Muscle layer of colon (tissue), 2 donors: ENCODE data around the gene RIC3.
"Not testable (repeated sequence)": the region's sequence is repeated elsewhere in the genome, so short reads cannot be mapped to it uniquely, and the experiment has no call there.

Source experiments
- H3K27ac ChIP-seq: one replicate; pipeline ENCODE4 v1.7.0; 2013; ENCODE audit warnings: low read depth, mild to moderate bottlenecking, low read length, moderate library complexity
- H3K27me3 ChIP-seq, 2 donors: one replicate each; pipeline ENCODE4 v1.7.0; 2013; ENCODE audit warnings: low read length in 2 of 2, mild to moderate bottlenecking in 2 of 2; ENCODE audit not compliant: insufficient read depth in 2 of 2, control insufficient read depth in 1 of 2
- H3K36me3 ChIP-seq: one replicate; pipeline ENCODE4 v1.7.0; 2013; ENCODE audit warnings: mild to moderate bottlenecking, low read length; ENCODE audit not compliant: insufficient read depth
- H3K4me1 ChIP-seq: one replicate; pipeline ENCODE4 v1.7.0; 2013; ENCODE audit warnings: mild to moderate bottlenecking, low read length; ENCODE audit not compliant: insufficient read depth
- H3K4me3 ChIP-seq, 2 donors: one replicate each; pipeline ENCODE4 v1.7.0; 2013; ENCODE audit warnings: low read length in 2 of 2, low read depth in 1 of 2, mild to moderate bottlenecking in 1 of 2, moderate library complexity in 1 of 2
- H3K9ac ChIP-seq: one replicate; pipeline ENCODE4 v1.7.0; 2013; ENCODE audit warnings: low read length
- H3K9me3 ChIP-seq: one replicate; pipeline ENCODE4 v1.7.0; 2013; ENCODE audit warnings: mild to moderate bottlenecking, low read length
- donor health status: abdominal sarcoma.
- donor health status: Adenocarcinoma of cecum.

The RIC3 gene

DNA sequence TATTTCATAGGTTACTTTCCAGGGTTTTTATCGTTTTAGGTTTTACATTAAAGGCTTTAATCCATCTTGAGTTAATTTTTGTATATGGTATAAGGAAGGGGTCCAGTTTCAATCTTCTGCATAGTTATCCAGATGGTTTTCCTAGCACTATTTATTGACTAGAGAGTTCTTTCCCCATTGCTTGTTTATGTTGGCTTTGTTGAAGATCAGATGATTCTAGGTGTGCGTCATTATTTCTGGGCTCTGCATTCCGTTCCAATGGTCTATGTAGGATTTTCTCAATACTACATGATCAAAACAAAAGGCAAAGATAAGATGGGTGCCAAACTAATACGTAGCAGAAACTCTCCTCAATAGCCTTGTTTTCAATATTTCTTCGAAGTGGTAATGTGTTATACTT lies 14.3 kb upstream of the RIC3 start:
- H3K4me3 ChIP-seq, result no peak overlapping the region
- H3K4me1 ChIP-seq, result no peaks in the 10 kb centered on the region
- H3K27me3 ChIP-seq, result no peaks in the 10 kb centered on the region
- no peaks in the 10 kb centered on the region for H3K9me3 ChIP-seq
- H3K9ac ChIP-seq, result no peak overlapping the region
- H3K27ac ChIP-seq, result no peak overlapping the region
- no peaks in the 10 kb centered on the region for H3K36me3 ChIP-seq

DNA sequence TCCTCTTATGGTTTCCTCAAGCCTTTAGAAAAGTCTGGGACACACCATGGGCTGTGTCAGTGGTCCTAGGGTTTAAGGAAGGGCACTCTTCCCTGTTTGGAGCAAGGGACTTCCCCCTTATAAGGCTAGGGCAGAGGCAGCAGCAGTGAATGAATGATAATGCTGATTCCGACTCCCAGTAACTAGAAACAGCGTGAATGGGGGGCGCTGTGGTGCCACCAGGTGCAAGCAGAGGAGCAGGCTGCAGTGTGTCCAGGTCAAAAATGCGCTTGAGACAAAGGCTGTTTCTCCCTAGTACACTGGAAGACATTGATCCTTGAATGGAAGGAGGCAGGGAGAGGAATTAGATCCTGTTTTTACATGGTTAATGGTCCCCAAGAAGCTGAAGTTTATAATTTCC lies 11.6 kb upstream of the RIC3 start:
- H3K36me3 ChIP-seq, result no peaks in the 10 kb centered on the region
- H3K4me1 ChIP-seq, result no peaks in the 10 kb centered on the region
- H3K4me3 ChIP-seq, result no peak overlapping the region
- no peak overlapping the region for H3K9ac ChIP-seq
- H3K27ac ChIP-seq, result no peak overlapping the region
- no peaks in the 10 kb centered on the region for H3K27me3 ChIP-seq
- H3K9me3 ChIP-seq, result no peaks in the 10 kb centered on the region

DNA sequence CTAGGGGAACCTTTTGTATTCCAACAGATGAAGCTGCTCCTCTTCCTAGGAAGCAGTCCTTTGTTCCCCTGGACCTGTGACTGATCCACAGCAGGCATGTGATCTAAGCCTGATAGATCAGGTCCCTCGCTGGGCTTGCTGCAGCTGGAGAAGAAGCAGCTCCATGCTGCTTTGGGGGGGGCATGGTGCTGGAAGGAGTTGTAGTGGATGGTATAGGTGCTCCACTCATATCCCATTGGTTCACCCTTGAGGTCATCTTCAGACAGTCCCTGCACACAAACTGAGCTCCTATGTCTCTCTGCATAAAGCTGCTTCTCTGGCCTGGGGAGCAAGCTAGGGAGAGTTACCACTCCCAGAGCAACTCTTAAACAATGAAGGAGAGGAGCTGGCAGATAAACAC lies 9.5 kb upstream of the RIC3 start:
- H3K27me3 ChIP-seq, result no peaks in the 10 kb centered on the region
- no peaks in the 10 kb centered on the region for H3K4me1 ChIP-seq
- H3K9ac ChIP-seq, result no peak overlapping the region
- H3K9me3 ChIP-seq, result no peaks in the 10 kb centered on the region
- H3K27ac ChIP-seq, result no peak overlapping the region
- no peaks in the 10 kb centered on the region for H3K36me3 ChIP-seq
- H3K4me3 ChIP-seq, result no peak overlapping the region

DNA sequence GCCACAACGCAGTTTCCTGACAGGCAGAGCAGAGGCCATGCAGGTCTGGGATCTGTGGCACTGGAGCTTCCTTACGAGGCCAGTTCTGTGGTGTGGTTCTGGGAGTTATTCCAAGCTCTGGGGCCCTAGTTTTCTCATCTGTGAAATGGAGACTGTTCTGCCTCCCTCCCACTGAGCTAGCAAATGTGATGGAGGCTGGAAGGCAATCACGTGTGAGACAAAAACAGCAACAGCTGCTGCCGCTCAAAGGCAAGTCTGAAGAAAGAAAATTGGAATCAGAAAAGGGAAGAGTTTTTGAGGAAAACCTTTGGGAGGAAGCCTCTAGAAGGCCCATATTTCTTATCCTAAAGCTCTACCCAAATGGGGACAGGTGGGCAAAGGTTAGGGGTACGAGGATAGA lies 8.3 kb upstream of the RIC3 start:
- no peak overlapping the region for H3K9ac ChIP-seq
- H3K9me3 ChIP-seq, result no peaks in the 10 kb centered on the region
- H3K4me1 ChIP-seq, result no peaks in the 10 kb centered on the region
- H3K27ac ChIP-seq, result no peak overlapping the region
- no peak overlapping the region for H3K4me3 ChIP-seq
- H3K27me3 ChIP-seq, result no peaks in the 10 kb centered on the region
- no peaks in the 10 kb centered on the region for H3K36me3 ChIP-seq

DNA sequence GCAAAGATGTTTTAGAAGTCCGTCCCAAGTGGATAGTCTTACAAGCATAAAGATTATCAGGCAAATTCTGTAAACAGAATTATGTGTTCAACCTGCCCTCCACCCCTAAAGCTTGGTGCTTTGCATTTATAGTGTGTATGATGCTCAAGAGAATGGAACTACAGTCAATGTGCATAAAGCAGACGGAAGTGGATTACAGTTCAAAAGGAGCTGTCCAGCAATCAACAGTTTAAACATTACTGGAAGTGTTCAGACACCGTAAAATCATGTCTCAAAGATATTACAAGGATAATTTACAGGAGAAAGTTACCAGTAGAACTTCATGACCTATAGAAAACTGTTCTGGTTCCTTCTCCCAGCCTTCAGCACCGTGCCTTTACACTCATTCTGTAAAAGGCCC lies 1.0 kb downstream of the RIC3 start:
- no peaks in the 10 kb centered on the region for H3K9me3 ChIP-seq
- no peaks in the 10 kb centered on the region for H3K27me3 ChIP-seq
- no peak overlapping the region for H3K27ac ChIP-seq
- H3K4me1 ChIP-seq, result peaks cover 15% of the 10 kb centered on the region
- H3K36me3 ChIP-seq, result no peaks in the 10 kb centered on the region
- H3K9ac ChIP-seq, result no peak overlapping the region
- peak overlapping the region; percentile 90 for H3K4me3 ChIP-seq

DNA sequence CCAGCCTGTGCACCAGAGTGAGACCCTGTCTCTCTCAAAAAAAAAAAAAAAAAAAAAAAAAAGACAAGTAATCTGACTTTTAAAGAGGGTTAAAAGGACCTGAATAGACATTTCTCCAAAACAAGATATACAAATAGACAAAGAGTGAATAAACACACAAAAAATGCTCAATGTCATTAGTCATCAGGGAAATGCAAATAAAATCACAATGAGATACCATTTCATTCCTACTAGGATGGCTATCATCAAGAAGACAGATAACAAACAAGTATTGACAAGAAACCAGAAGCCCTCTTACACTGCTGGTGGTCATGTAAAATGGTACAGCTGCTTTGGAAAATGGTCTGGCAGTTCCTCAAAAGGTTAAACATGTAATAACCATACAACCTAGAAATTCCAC lies 4.1 kb downstream of the RIC3 start:
- H3K4me3 ChIP-seq, result no peak overlapping the region
- H3K9me3 ChIP-seq, result no peaks in the 10 kb centered on the region
- no peaks in the 10 kb centered on the region for H3K27me3 ChIP-seq
- no peak overlapping the region for H3K27ac ChIP-seq
- no peaks in the 10 kb centered on the region for H3K36me3 ChIP-seq
- H3K4me1 ChIP-seq, result peaks cover 15% of the 10 kb centered on the region
- H3K9ac ChIP-seq, result no peak overlapping the region

DNA sequence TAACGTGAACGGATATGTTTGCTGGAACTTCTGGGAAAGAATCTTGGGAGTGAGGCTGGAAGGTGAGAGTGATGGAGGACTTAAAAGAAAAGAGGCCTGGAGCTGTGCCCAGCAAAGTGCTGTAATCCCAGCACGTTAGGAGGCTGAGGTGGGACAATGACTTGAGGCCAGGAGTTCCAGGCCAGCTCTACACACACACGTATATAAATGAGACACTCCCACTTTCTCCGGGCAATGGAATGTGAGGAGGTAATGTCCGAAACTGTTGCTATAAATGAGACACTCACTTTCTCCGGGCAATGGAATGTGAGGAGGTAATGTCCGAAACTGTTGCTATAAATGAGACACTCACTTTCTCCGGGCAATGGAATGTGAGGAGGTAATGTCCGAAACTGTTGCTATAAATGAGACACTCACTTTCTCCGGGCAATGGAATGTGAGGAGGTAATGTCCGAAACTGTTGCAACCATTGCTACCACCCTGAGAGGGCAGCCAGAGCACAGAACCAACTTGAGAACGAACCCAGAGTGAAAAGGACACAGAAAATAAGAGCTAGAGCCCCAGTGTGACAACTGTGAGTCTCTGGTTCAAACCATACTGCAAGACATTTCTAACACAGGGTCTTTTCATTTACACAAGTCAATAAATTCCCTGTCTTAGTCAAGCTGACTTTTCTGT lies 7.1 kb downstream of the RIC3 start:
- H3K4me3 ChIP-seq, H3K9me3 ChIP-seq, H3K4me1 ChIP-seq, H3K9ac ChIP-seq, H3K27ac ChIP-seq, H3K36me3 ChIP-seq, H3K27me3 ChIP-seq: not testable (repeated sequence)

DNA sequence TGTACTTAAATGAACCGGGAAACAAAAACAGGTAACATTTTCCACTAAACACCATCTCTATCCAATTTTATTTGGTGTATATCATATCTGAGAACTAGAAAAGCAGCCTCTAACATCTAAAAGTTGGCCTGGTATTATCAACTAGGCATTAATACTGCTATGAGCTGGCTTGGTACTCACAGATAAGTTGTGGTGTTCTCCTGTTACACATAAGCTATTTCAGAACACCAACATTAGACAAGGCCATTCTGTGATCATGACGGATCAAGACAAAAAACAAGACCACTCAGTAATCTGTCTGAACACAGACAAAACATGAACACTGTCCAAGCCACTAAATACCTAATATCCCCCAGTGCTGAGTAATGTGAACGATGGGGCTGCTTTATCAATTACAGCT lies 11.9 kb downstream of the RIC3 start:
- Histone ChIP-seq H3K36me3 (no peaks in the 10 kb centered on the region), H3K27ac (no peak overlapping the region), H3K4me3 (no peak overlapping the region), H3K9me3 (no peaks in the 10 kb centered on the region), H3K27me3 (no peaks in the 10 kb centered on the region), H3K9ac (no peak overlapping the region), H3K4me1 (no peaks in the 10 kb centered on the region)

DNA sequence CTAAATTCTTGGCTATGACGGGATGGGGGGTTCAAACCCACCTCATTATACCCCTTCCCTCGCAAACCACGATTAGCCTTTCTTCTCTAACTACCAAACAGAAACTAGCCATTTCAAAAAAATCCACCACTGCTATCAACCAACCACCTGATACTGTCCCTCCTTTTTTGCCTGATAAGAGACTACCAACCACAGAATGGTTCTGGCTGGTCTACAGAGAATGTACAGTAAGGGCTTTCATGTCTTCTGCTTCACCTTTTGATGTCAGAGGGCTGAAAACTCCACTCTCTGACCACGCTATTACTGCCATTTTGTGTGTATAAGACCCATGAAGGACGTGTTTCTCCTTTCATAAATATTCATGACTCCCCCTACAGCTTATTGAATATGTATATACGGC lies 19.1 kb downstream of the RIC3 start:
- no peak overlapping the region for H3K4me3 ChIP-seq
- no peaks in the 10 kb centered on the region for H3K27me3 ChIP-seq
- H3K4me1 ChIP-seq, result no peaks in the 10 kb centered on the region
- H3K9me3 ChIP-seq, result no peaks in the 10 kb centered on the region
- H3K27ac ChIP-seq, result no peak overlapping the region
- H3K9ac ChIP-seq, result no peak overlapping the region
- H3K36me3 ChIP-seq, result no peaks in the 10 kb centered on the region

DNA sequence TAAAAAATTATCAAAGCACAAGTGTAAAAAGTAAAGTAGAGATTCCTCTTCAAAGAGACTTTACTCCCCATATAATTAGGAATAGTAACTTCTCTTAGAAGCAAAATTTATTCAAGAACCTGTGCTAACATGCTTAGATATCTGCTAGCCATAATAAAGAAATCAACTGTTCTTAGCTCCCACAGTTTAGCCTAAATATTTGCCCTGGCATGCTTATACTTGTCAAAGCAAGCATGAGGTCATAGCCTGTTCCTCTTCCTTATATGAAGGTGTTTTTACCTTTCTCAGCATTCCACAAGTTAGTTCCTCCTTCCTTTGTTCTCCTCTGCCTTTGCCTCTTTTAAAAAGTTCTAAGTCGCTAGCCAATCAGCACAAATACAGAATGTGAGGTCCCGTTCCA lies 30.3 kb downstream of the RIC3 start:
- H3K4me3 ChIP-seq, result no peak overlapping the region
- H3K4me1 ChIP-seq, result no peaks in the 10 kb centered on the region
- no peaks in the 10 kb centered on the region for H3K27me3 ChIP-seq
- peaks cover 8% of the 10 kb centered on the region for H3K36me3 ChIP-seq
- no peak overlapping the region for H3K9ac ChIP-seq
- no peaks in the 10 kb centered on the region for H3K9me3 ChIP-seq
- no peak overlapping the region for H3K27ac ChIP-seq

DNA sequence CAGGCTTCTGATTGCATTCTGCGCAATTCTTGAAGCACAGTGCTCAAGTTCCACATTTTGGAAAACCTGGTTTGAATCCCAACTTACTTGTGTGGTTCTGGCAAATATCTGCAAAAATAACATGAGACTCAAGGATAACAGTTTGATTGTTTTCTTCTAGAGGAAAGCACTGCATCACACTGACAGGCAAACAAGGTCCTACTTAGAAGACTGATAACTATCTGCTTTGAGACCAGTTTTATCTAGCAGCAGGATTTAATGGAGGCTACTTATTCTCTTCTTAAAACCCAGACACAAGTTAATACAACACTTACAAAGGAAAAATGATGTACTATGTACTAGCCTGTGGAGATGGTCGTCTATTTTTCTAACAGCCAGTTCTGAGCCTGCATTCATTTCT lies 41.4 kb downstream of the RIC3 start:
- Histone ChIP-seq H3K27ac (no peak overlapping the region), H3K4me3 (no peak overlapping the region), H3K4me1 (no peaks in the 10 kb centered on the region), H3K9ac (no peak overlapping the region), H3K27me3 (no peaks in the 10 kb centered on the region), H3K36me3 (no peaks in the 10 kb centered on the region), H3K9me3 (no peaks in the 10 kb centered on the region)

DNA sequence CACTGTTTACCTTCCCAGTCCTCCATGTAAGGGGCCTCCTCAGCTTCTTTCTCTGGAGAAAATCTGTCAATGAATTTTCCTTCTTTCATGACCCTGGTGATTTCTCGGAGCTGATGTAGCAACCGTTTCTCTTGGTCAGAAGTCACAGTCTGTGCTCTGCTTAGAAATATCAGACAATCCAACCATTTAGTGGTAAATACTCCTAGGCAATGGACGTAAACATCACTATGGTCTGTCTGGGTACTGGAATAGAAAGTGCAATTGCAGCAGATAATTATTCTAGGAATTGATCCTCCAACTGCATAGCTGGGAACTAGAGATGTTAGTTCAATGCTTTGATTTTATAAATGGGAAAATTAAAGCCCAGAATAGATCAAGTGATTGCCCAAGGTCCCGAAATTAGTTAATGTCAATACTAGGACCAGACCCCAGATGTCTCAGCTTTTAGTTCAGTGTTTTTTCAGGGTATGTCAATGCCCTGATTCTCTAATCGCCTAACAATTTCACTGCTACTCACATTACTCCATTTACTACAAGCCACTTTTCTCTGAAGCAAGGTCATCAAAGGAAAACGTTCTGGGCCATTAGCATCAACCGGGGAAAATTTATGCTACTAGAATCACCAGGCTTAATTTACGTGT lies 42.1 kb downstream of the RIC3 start:
- H3K36me3 ChIP-seq, result no peaks in the 10 kb centered on the region
- no peaks in the 10 kb centered on the region for H3K9me3 ChIP-seq
- no peaks in the 10 kb centered on the region for H3K4me1 ChIP-seq
- H3K9ac ChIP-seq, result no peak overlapping the region
- no peaks in the 10 kb centered on the region for H3K27me3 ChIP-seq
- H3K27ac ChIP-seq, result no peak overlapping the region
- no peak overlapping the region for H3K4me3 ChIP-seq
